ENCODE results near the gene RTBDN.

RTBDN gene

GRCh38 chr19:12789098-12789903 lies 45.1 kb downstream of the RTBDN start:
- no peak for DNase-seq (ENCODE audit: low read depth)
- TF ChIP-seq, protein P1, sequence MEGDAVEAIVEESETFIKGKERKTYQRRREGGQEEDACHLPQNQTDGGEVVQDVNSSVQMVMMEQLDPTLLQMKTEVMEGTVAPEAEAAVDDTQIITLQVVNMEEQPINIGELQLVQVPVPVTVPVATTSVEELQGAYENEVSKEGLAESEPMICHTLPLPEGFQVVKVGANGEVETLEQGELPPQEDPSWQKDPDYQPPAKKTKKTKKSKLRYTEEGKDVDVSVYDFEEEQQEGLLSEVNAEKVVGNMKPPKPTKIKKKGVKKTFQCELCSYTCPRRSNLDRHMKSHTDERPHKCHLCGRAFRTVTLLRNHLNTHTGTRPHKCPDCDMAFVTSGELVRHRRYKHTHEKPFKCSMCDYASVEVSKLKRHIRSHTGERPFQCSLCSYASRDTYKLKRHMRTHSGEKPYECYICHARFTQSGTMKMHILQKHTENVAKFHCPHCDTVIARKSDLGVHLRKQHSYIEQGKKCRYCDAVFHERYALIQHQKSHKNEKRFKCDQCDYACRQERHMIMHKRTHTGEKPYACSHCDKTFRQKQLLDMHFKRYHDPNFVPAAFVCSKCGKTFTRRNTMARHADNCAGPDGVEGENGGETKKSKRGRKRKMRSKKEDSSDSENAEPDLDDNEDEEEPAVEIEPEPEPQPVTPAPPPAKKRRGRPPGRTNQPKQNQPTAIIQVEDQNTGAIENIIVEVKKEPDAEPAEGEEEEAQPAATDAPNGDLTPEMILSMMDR (conservative IDR thresholded peaks at IDR 0.05; ENCODE audit: low read length) = no peak
- H3K4me3 ChIP-seq (ENCODE audit: low read length) = peak overlapping the region; percentile 99

DNA sequence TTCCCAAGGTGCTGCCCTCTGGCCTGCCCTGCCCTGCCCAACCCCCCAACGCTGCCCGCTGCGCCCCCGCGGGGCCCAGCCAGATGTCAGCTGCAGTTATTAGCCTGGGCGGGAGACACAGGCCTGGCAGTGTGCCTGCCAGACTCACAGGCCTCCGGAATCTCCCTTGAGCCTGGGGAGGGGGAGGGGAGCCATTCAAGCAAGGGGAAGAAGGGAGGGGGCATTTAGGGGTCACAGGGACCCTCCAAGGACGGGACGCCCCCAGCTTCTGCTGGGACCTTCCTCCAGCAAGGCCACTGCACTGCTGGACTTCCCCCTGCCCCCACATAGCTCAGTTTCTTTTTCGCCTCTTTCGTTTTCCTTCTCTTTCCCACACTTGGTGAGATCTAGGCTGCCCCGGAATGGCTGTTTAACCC lies 45.7 kb downstream of the RTBDN start:
- TF ChIP-seq, protein P1 (conservative IDR thresholded peaks at IDR 0.05; ENCODE audit: low read length) = no peak
- peak; percentile 72 for DNase-seq (ENCODE audit: low read depth)
- peak overlapping the region; percentile 99 for H3K4me3 ChIP-seq (ENCODE audit: low read length)

DNA sequence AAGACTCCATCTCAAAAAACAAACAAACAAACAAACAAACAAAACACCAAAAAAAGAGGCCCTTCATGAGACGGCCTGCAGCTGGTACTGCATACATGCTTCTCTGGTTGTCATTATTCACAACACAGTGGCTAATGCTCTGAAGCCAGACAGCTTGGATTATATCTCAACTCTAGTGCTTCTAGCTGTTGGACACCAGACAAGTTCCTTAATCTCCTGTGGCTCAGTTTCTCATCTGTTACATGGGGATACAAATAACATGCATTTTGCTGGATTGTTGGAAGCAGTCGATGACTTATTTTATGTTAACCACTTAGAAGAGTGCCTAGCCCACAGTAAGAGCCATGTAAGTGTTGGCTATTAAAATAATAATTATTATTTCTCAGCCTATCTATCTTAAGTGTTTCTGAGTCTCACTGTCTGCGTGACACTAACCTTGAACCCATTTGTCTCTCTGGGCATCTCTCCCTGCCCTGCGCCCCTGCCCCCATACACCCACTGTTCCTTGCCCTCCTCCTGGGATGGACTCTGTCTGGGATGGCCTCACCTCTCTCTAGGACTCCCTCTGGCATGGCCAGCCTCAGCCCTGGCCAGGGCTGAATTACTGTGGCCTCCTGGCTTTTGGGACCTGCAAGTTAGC lies 46.2 kb downstream of the RTBDN start:
- no peak for DNase-seq (ENCODE audit: low read depth)
- TF ChIP-seq, protein P1 (conservative IDR thresholded peaks at IDR 0.05; ENCODE audit: low read length) = no peak
- peak overlapping the region; percentile 99 for H3K4me3 ChIP-seq (ENCODE audit: low read length)

GRCh38 chr19:12787458-12787857 lies 46.9 kb downstream of the RTBDN start:
- no peak overlapping the region for H3K4me3 ChIP-seq (ENCODE audit: low read length)
- no peak for DNase-seq (ENCODE audit: low read depth)
- TF ChIP-seq, protein P1 (conservative IDR thresholded peaks at IDR 0.05; ENCODE audit: low read length) = no peak

GRCh38 chr19:12786952-12787351 lies 47.4 kb downstream of the RTBDN start:
- no peak for DNase-seq (ENCODE audit: low read depth)
- H3K4me3 ChIP-seq (ENCODE audit: low read length) = no peak overlapping the region
- TF ChIP-seq, protein P1 (conservative IDR thresholded peaks at IDR 0.05; ENCODE audit: low read length) = no peak

GRCh38 chr19:12786141-12786870 lies 48.1 kb downstream of the RTBDN start:
- DNase-seq (ENCODE audit: low read depth) = no peak
- TF ChIP-seq, protein P1 (conservative IDR thresholded peaks at IDR 0.05; ENCODE audit: low read length) = no peak

More at GRCh38 chr19:12786141-12786870, 48.1 kb downstream of the RTBDN start:
- no peak overlapping the region for H3K4me3 ChIP-seq (ENCODE audit: low read length)

Measured in AG10803 (cell line).